DOHH2 (cell line): ENCODE results near the gene CYP4A22.
"Not testable (repeated sequence)": the region's sequence is repeated elsewhere in the genome, so short reads cannot be mapped to it uniquely, and the experiment has no call there.

Source experiments
- H3F3A ChIP-seq: fragments of 200-600 bp; sonication (generic), shearing (Covaris generic); 2 replicates; pipeline ENCODE4 v1.6.0; 2016; ENCODE audit warnings: antibody characterized with exemption, mild to moderate bottlenecking; ENCODE audit not compliant: control insufficient read depth, insufficient read depth
- H3K27ac ChIP-seq: fragments of 200-600 bp; sonication (generic); 2 replicates; pipeline ENCODE4 v1.5.1; 2014; ENCODE audit warnings: low read depth, mild to moderate bottlenecking, low read length, moderate library complexity
- H3K27me3 ChIP-seq: fragments of 200-600 bp; sonication (generic); 2 replicates; pipeline ENCODE4 v1.6.1; 2014; ENCODE audit warnings: mild to moderate bottlenecking, low read length, mixed read lengths; ENCODE audit not compliant: control insufficient read depth
- H3K36me3 ChIP-seq: fragments of 200-600 bp; sonication (generic); 2 replicates; pipeline ENCODE4 v1.6.1; 2014; ENCODE audit warnings: mild to moderate bottlenecking, low read length, moderate library complexity, mixed read lengths; ENCODE audit not compliant: control insufficient read depth
- H3K4me1 ChIP-seq: fragments of 200-600 bp; sonication (generic); 2 replicates; pipeline ENCODE4 v1.6.1; 2014; ENCODE audit warnings: mild to moderate bottlenecking, low read length, mixed read lengths; ENCODE audit not compliant: control insufficient read depth
- H3K4me2 ChIP-seq: fragments of 200-600 bp; sonication (generic); 2 replicates; pipeline ENCODE4 v1.6.0; 2014; ENCODE audit warnings: mild to moderate bottlenecking, low read length, moderate library complexity
- H3K4me3 ChIP-seq: fragments of 200-600 bp; sonication (generic); 2 replicates; pipeline ENCODE4 v1.5.1; 2014; ENCODE audit warnings: mild to moderate bottlenecking, low read length, mixed read lengths
- H3K79me2 ChIP-seq: fragments of 200-600 bp; sonication (generic); 2 replicates; pipeline ENCODE4 v1.6.1; 2014; ENCODE audit warnings: mild to moderate bottlenecking, low read length, mixed read lengths; ENCODE audit not compliant: control insufficient read depth
- H3K9me2 ChIP-seq: fragments of 200-600 bp; sonication (generic); replicated peaks from 2 replicates; pipeline ENCODE4 v1.6.1; 2014; ENCODE audit warnings: mild to moderate bottlenecking, low read length, mixed read lengths; ENCODE audit not compliant: control insufficient read depth
- H3K9me3 ChIP-seq: fragments of 200-600 bp; sonication (generic); 2 replicates; pipeline ENCODE4 v1.6.1; 2014; ENCODE audit warnings: antibody characterized with exemption, low read length, mixed read lengths; ENCODE audit not compliant: control insufficient read depth, insufficient read depth
- H4K20me1 ChIP-seq: fragments of 200-600 bp; sonication (generic); 2 replicates; pipeline ENCODE4 v1.6.0; 2014; ENCODE audit warnings: low read depth, mild to moderate bottlenecking, antibody characterized with exemption, low read length, moderate library complexity; ENCODE audit not compliant: control insufficient read depth, insufficient read depth
- CTCF ChIP-seq: fragments of 200-600 bp; sonication (generic); IDR thresholded peaks from one replicate; pipeline ENCODE4 v1.5.1; 2014; ENCODE audit warnings: antibody characterized with exemption, mild to moderate bottlenecking, low read depth, low read length; ENCODE audit not compliant: poor library complexity, severe bottlenecking
- EZH2phosphoT487 ChIP-seq: fragments of 200-600 bp; sonication (generic); IDR thresholded peaks from 2 replicates; pipeline ENCODE4 v1.6.1; 2017; ENCODE audit warnings: borderline replicate concordance, mild to moderate bottlenecking, antibody characterized with exemption, low read length, moderate library complexity, mixed read lengths

Gene CYP4A22

GRCh38 chr1:47106792-47107191, 30.4 kb upstream of the CYP4A22 start:
- TF ChIP-seq EZH2phosphoT487 (no peak), CTCF (no peak)
- Histone ChIP-seq H3F3A (no peaks in the 10 kb centered on the region), H3K36me3 (no peaks in the 10 kb centered on the region), H3K79me2 (no peaks in the 10 kb centered on the region), H3K4me2 (no peak overlapping the region), H3K27ac (no peak overlapping the region), H3K4me3 (no peak overlapping the region), H3K27me3 (no peaks in the 10 kb centered on the region), H3K4me1 (no peaks in the 10 kb centered on the region), H4K20me1 (no peaks in the 10 kb centered on the region), H3K9me2 (no peaks in the 10 kb centered on the region), H3K9me3 (peaks cover 5% of the 10 kb centered on the region; the same call in 1 of the 2 replicates)

GRCh38 chr1:47107851-47108574, 29.2 kb upstream of the CYP4A22 start:
- not testable (repeated sequence) for H3K36me3 ChIP-seq, H3K9me3 ChIP-seq, H3K79me2 ChIP-seq, H3K27ac ChIP-seq, H3K27me3 ChIP-seq, H3K4me2 ChIP-seq, H3K4me1 ChIP-seq, H4K20me1 ChIP-seq, H3K9me2 ChIP-seq, H3K4me3 ChIP-seq, H3F3A ChIP-seq

- not testable (repeated sequence) for H4K20me1 ChIP-seq, H3K27ac ChIP-seq, H3K4me3 ChIP-seq, H3K9me2 ChIP-seq, H3K4me2 ChIP-seq, H3F3A ChIP-seq, H3K36me3 ChIP-seq, H3K27me3 ChIP-seq, H3K4me1 ChIP-seq, H3K9me3 ChIP-seq, H3K79me2 ChIP-seq
Observed at GRCh38 chr1:47109482-47109881, 27.8 kb upstream of the CYP4A22 start.

DNA sequence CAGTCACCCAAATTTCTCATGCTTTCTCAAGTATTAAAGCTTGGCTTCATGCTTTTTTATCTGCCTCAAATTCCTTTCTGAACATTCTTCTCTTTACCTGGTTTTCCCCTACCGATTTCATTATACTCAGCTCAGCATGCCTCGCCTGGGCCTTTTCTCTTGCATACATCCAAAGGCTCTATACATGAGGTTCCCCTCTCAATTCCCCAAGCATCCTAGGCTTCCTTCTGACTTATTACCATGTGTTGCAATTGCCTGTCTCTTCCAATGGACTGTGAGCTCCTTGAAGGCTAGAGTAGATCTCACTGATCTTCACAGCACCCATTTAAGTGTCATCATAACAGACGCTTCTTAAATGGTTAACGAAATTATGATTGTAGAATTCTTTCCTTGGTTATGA, 24.1 kb upstream of the CYP4A22 start:
- Histone ChIP-seq H3K79me2 (no peaks in the 10 kb centered on the region), H3F3A (no peaks in the 10 kb centered on the region), H3K27ac (no peak overlapping the region), H3K36me3 (no peaks in the 10 kb centered on the region), H3K4me1 (no peaks in the 10 kb centered on the region), H3K9me3 (no peaks in the 10 kb centered on the region), H3K4me2 (no peak overlapping the region), H4K20me1 (no peaks in the 10 kb centered on the region), H3K27me3 (no peaks in the 10 kb centered on the region), H3K4me3 (no peak overlapping the region), H3K9me2 (no peaks in the 10 kb centered on the region)
- no peak for TF ChIP-seq EZH2phosphoT487
- TF ChIP-seq CTCF = no peak

- H3K36me3 ChIP-seq, H4K20me1 ChIP-seq, H3K27ac ChIP-seq, H3K4me2 ChIP-seq, H3K4me3 ChIP-seq, H3K9me2 ChIP-seq, H3K79me2 ChIP-seq, H3K27me3 ChIP-seq, H3F3A ChIP-seq, H3K9me3 ChIP-seq, H3K4me1 ChIP-seq: not testable (repeated sequence)
Observed at GRCh38 chr1:47121039-47121438, 16.2 kb upstream of the CYP4A22 start.

GRCh38 chr1:47124834-47125233, 12.4 kb upstream of the CYP4A22 start:
- not testable (repeated sequence) for H3K27ac ChIP-seq, H3K9me2 ChIP-seq, H3F3A ChIP-seq, H3K27me3 ChIP-seq, H3K4me1 ChIP-seq, H3K79me2 ChIP-seq, H3K4me2 ChIP-seq, H3K9me3 ChIP-seq, H4K20me1 ChIP-seq, H3K4me3 ChIP-seq, H3K36me3 ChIP-seq
